ENCODE results near the gene TMX4. TPM values are rescaled to one million over a fixed set of nuclear protein-coding genes. Genes with fewer than 3 reads are reported as not detected.

TMX4 gene
- 23.9 TPM for polyA plus RNA-seq (2013, experiment 1 of 4)
- polyA plus RNA-seq (2013, experiment 2 of 4) = 24.7 TPM
- polyA plus RNA-seq (2013, experiment 3 of 4) = 14.7 TPM
- polyA plus RNA-seq (2013, experiment 4 of 4) = 16.3 TPM

- Histone ChIP-seq H3K4me1 (ENCODE audit: control insufficient read depth, insufficient read depth, low read length) (peaks cover 9% of the 10 kb centered on the region), H3K27me3 (ENCODE audit: control insufficient read depth, insufficient read depth, low read length, poor library complexity, severe bottlenecking) (no peaks in the 10 kb centered on the region), H3K4me3 (ENCODE audit: insufficient read depth, low read depth, low read length) (peak within 1 kb of the TSS; percentile 61), H3K9me3 (ENCODE audit: control insufficient read depth, low read length) (no peaks in the 10 kb centered on the region), H3K27ac (ENCODE audit: insufficient read depth, low read depth, low read length, poor library complexity, severe bottlenecking) (peak within 1 kb of the TSS; percentile 93), H3K36me3 (ENCODE audit: control insufficient read depth, insufficient read depth, low read length) (no peaks in the 10 kb centered on the region)
- WGBS, 2 experiments = 0% methylated on average over 83 of the region's 83 CpGs
These were observed at the start of gene TMX4 for GRCh38 chr20:8019246-8019997. Gene TMX4 (minus strand): TSS chr20:8019761. CDS start chr20:8019613, 148 bp downstream.

DNA sequence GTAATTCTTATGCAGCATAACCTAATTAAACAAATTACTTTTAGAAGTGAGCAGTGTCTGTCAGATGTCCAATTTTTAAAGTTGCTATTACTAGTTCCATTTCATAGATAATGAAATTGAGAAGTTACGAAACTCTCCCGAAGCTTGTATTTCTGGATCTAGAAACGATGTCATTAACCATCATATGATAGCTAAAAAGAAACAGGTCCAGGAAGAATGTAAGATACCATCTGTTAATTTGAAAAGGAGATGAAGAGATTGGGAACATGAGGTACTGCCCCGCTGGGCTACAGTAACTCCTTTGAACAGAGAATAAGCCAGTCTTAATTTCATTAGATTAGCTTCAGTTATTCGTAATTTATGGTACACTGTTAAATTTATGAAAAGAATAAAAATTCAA, 47.5 kb upstream of the TMX4 start:
- no peaks in the 10 kb centered on the region for H3K27me3 ChIP-seq (ENCODE audit: control insufficient read depth, insufficient read depth, low read length, poor library complexity, severe bottlenecking)
- WGBS, 2 experiments = 88 to 94% methylated on average over 2 to 5 of the region's 5 CpGs
- no peaks in the 10 kb centered on the region for H3K9me3 ChIP-seq (ENCODE audit: control insufficient read depth, low read length)
- no peak overlapping the region for H3K4me3 ChIP-seq (ENCODE audit: insufficient read depth, low read depth, low read length)
- H3K27ac ChIP-seq (ENCODE audit: insufficient read depth, low read depth, low read length, poor library complexity, severe bottlenecking) = no peak overlapping the region
- no peaks in the 10 kb centered on the region for H3K36me3 ChIP-seq (ENCODE audit: control insufficient read depth, insufficient read depth, low read length)
- no peaks in the 10 kb centered on the region for H3K4me1 ChIP-seq (ENCODE audit: control insufficient read depth, insufficient read depth, low read length)

DNA sequence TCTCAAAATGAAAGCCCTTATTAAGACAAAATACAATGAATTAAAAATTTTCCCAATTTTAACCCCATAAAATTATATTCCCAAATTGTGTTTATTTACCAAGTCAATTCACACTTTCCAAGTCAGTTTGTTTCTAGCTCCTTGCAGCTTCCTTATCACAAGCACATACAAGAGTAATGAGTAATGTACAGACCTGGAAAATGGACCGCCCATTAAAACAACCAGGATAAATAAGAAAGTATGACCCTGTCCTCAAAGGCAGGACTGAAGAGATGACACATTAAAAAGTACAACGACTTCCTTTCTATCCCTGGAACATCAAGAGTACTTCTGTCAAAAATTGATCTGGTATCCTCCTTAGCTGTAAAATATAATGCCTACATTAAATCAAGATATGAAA, 47.1 kb upstream of the TMX4 start:
- WGBS, 2 experiments = 88 to 97% methylated on average over 2 of the region's 2 CpGs

GRCh38 chr20:8065691-8066090, 46.1 kb upstream of the TMX4 start:
- Histone ChIP-seq H3K27me3 (ENCODE audit: control insufficient read depth, insufficient read depth, low read length, poor library complexity, severe bottlenecking) (no peaks in the 10 kb centered on the region), H3K27ac (ENCODE audit: insufficient read depth, low read depth, low read length, poor library complexity, severe bottlenecking) (no peak overlapping the region), H3K4me3 (ENCODE audit: insufficient read depth, low read depth, low read length) (no peak overlapping the region), H3K36me3 (ENCODE audit: control insufficient read depth, insufficient read depth, low read length) (no peaks in the 10 kb centered on the region), H3K9me3 (ENCODE audit: control insufficient read depth, low read length) (no peaks in the 10 kb centered on the region), H3K4me1 (ENCODE audit: control insufficient read depth, insufficient read depth, low read length) (no peaks in the 10 kb centered on the region)
- WGBS, 2 experiments = 85 to 95% methylated on average over 2 of the region's 2 CpGs

More for the DNA sequence above, 47.1 kb upstream of the TMX4 start:
- no peaks in the 10 kb centered on the region for H3K4me1 ChIP-seq (ENCODE audit: control insufficient read depth, insufficient read depth, low read length)
- no peak overlapping the region for H3K4me3 ChIP-seq (ENCODE audit: insufficient read depth, low read depth, low read length)
- no peaks in the 10 kb centered on the region for H3K36me3 ChIP-seq (ENCODE audit: control insufficient read depth, insufficient read depth, low read length)
- H3K27ac ChIP-seq (ENCODE audit: insufficient read depth, low read depth, low read length, poor library complexity, severe bottlenecking) = no peak overlapping the region
- no peaks in the 10 kb centered on the region for H3K27me3 ChIP-seq (ENCODE audit: control insufficient read depth, insufficient read depth, low read length, poor library complexity, severe bottlenecking)
- H3K9me3 ChIP-seq (ENCODE audit: control insufficient read depth, low read length) = no peaks in the 10 kb centered on the region

- Histone ChIP-seq H3K4me1 (ENCODE audit: control insufficient read depth, insufficient read depth, low read length) (no peaks in the 10 kb centered on the region), H3K9me3 (ENCODE audit: control insufficient read depth, low read length) (no peaks in the 10 kb centered on the region), H3K27me3 (ENCODE audit: control insufficient read depth, insufficient read depth, low read length, poor library complexity, severe bottlenecking) (no peaks in the 10 kb centered on the region), H3K27ac (ENCODE audit: insufficient read depth, low read depth, low read length, poor library complexity, severe bottlenecking) (no peak overlapping the region), H3K4me3 (ENCODE audit: insufficient read depth, low read depth, low read length) (no peak overlapping the region), H3K36me3 (ENCODE audit: control insufficient read depth, insufficient read depth, low read length) (no peaks in the 10 kb centered on the region)
- WGBS, 2 experiments = 93 to 94% methylated on average over 6 of the region's 6 CpGs
These were observed 43.2 kb upstream of the TMX4 start for GRCh38 chr20:8062756-8063155.

GRCh38 chr20:8061861-8062518, 42.4 kb upstream of the TMX4 start:
- Histone ChIP-seq H3K4me1 (ENCODE audit: control insufficient read depth, insufficient read depth, low read length) (no peaks in the 10 kb centered on the region), H3K27ac (ENCODE audit: insufficient read depth, low read depth, low read length, poor library complexity, severe bottlenecking) (no peak overlapping the region), H3K4me3 (ENCODE audit: insufficient read depth, low read depth, low read length) (no peak overlapping the region), H3K27me3 (ENCODE audit: control insufficient read depth, insufficient read depth, low read length, poor library complexity, severe bottlenecking) (no peaks in the 10 kb centered on the region), H3K36me3 (ENCODE audit: control insufficient read depth, insufficient read depth, low read length) (no peaks in the 10 kb centered on the region), H3K9me3 (ENCODE audit: control insufficient read depth, low read length) (no peaks in the 10 kb centered on the region)
- WGBS, 2 experiments = 95 to 96% methylated on average over 4 of the region's 5 CpGs

DNA sequence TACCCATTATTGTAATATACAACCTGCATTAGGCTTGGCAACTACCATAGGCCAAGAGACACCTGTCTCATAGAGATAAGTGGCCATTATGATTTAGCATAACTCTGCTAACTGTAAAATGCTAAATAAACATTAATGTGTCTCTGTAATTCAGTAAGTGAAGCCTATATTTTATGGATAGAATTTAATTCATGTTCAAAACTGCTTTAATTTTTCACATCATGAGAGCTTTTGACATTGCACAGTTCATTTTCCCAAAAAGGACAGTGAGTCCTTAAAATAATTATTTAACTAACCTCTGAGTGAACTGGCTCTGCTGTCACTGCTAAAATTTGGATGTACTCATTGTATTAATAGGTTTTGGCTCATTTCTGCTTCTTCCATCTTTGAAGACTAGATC, 41.4 kb upstream of the TMX4 start:
- H3K4me3 ChIP-seq (ENCODE audit: insufficient read depth, low read depth, low read length) = no peak overlapping the region
- no peaks in the 10 kb centered on the region for H3K36me3 ChIP-seq (ENCODE audit: control insufficient read depth, insufficient read depth, low read length)
- H3K27me3 ChIP-seq (ENCODE audit: control insufficient read depth, insufficient read depth, low read length, poor library complexity, severe bottlenecking) = no peaks in the 10 kb centered on the region
- no peaks in the 10 kb centered on the region for H3K4me1 ChIP-seq (ENCODE audit: control insufficient read depth, insufficient read depth, low read length)
- no peak overlapping the region for H3K27ac ChIP-seq (ENCODE audit: insufficient read depth, low read depth, low read length, poor library complexity, severe bottlenecking)
- H3K9me3 ChIP-seq (ENCODE audit: control insufficient read depth, low read length) = no peaks in the 10 kb centered on the region

DNA sequence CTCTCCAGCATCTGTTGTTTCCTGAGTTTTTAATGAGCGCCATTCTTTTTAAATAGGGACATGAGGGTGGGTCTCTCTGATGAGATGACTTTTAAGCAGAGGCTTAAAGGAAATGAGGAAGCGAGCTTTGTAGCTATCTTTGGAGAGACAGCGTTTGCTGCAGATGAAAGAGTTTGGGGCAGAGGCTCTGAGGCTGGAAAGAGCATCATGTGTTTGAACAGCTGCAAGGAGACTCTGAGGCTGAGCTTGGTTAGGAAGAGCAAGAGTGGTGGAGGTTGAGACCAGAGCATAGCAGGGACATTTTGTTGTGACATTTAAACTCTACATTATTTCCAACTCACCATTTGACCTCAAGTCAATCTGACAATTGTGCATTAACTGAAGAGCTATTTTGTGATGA, 38.3 kb upstream of the TMX4 start:
- H3K36me3 ChIP-seq (ENCODE audit: control insufficient read depth, insufficient read depth, low read length) = no peaks in the 10 kb centered on the region
- 90 to 93% methylated on average over 3 of the region's 3 CpGs for WGBS, 2 experiments
- H3K4me3 ChIP-seq (ENCODE audit: insufficient read depth, low read depth, low read length) = no peak overlapping the region
- H3K27me3 ChIP-seq (ENCODE audit: control insufficient read depth, insufficient read depth, low read length, poor library complexity, severe bottlenecking) = no peaks in the 10 kb centered on the region
- no peak overlapping the region for H3K27ac ChIP-seq (ENCODE audit: insufficient read depth, low read depth, low read length, poor library complexity, severe bottlenecking)
- H3K9me3 ChIP-seq (ENCODE audit: control insufficient read depth, low read length) = no peaks in the 10 kb centered on the region
- no peaks in the 10 kb centered on the region for H3K4me1 ChIP-seq (ENCODE audit: control insufficient read depth, insufficient read depth, low read length)

GRCh38 chr20:8055096-8055495, 35.5 kb upstream of the TMX4 start:
- H3K36me3 ChIP-seq (ENCODE audit: control insufficient read depth, insufficient read depth, low read length) = no peaks in the 10 kb centered on the region
- 77 to 91% methylated on average over 3 of the region's 3 CpGs for WGBS, 2 experiments
- H3K27me3 ChIP-seq (ENCODE audit: control insufficient read depth, insufficient read depth, low read length, poor library complexity, severe bottlenecking) = no peaks in the 10 kb centered on the region
- H3K4me3 ChIP-seq (ENCODE audit: insufficient read depth, low read depth, low read length) = no peak overlapping the region
- no peaks in the 10 kb centered on the region for H3K4me1 ChIP-seq (ENCODE audit: control insufficient read depth, insufficient read depth, low read length)
- H3K9me3 ChIP-seq (ENCODE audit: control insufficient read depth, low read length) = no peaks in the 10 kb centered on the region
- no peak overlapping the region for H3K27ac ChIP-seq (ENCODE audit: insufficient read depth, low read depth, low read length, poor library complexity, severe bottlenecking)

- no peak overlapping the region for H3K4me3 ChIP-seq (ENCODE audit: insufficient read depth, low read depth, low read length)
- H3K4me1 ChIP-seq (ENCODE audit: control insufficient read depth, insufficient read depth, low read length) = no peaks in the 10 kb centered on the region
- 92 to 96% methylated on average over 8 to 10 of the region's 10 CpGs for WGBS, 2 experiments
- H3K36me3 ChIP-seq (ENCODE audit: control insufficient read depth, insufficient read depth, low read length) = no peaks in the 10 kb centered on the region
- no peaks in the 10 kb centered on the region for H3K9me3 ChIP-seq (ENCODE audit: control insufficient read depth, low read length)
- H3K27me3 ChIP-seq (ENCODE audit: control insufficient read depth, insufficient read depth, low read length, poor library complexity, severe bottlenecking) = no peaks in the 10 kb centered on the region
- H3K27ac ChIP-seq (ENCODE audit: insufficient read depth, low read depth, low read length, poor library complexity, severe bottlenecking) = no peak overlapping the region
These were observed 30.7 kb upstream of the TMX4 start for GRCh38 chr20:8050157-8050837.
